Measurements from ENCODE around the gene MYO16. TPM values are rescaled to one million over a fixed set of nuclear protein-coding genes. Genes with fewer than 3 reads are reported as not detected.
"Not testable (repeated sequence)": the region's sequence is repeated elsewhere in the genome, so short reads cannot be mapped to it uniquely, and the experiment has no call there.

The MYO16 gene
- total RNA-seq, 4 donors from 2014 or later = 0.53 TPM; not detected in 3

GRCh38 chr13:109091249-109091648, 461.8 kb downstream of the MYO16 start:
- Histone ChIP-seq H3K27me3 (no peaks in the 10 kb centered on the region), H3K9me3 (no peaks in the 10 kb centered on the region), H3K36me3 (no peaks in the 10 kb centered on the region), H3K4me3 (no peak overlapping the region), H3K27ac (no peak overlapping the region), H3K4me1 (no peaks in the 10 kb centered on the region)
- DNase-seq = no peak
- TF ChIP-seq POLR2A (IDR thresholded peaks at IDR 0.05) = no peak
- no peak for TF ChIP-seq CTCF (IDR thresholded peaks at IDR 0.05)

- not testable (repeated sequence) for H3K36me3 ChIP-seq, H3K4me3 ChIP-seq, H3K27me3 ChIP-seq, H3K9me3 ChIP-seq, DNase-seq, H3K27ac ChIP-seq, H3K4me1 ChIP-seq
These were observed 462.8 kb downstream of the MYO16 start for GRCh38 chr13:109092186-109092585.

- no peak for TF ChIP-seq CTCF (IDR thresholded peaks at IDR 0.05)
- no peak for TF ChIP-seq POLR2A (IDR thresholded peaks at IDR 0.05)
- Histone ChIP-seq H3K27ac (no peak overlapping the region), H3K4me3 (no peak overlapping the region), H3K4me1 (no peaks in the 10 kb centered on the region), H3K27me3 (no peaks in the 10 kb centered on the region), H3K36me3 (no peaks in the 10 kb centered on the region), H3K9me3 (no peaks in the 10 kb centered on the region)
- no peak for DNase-seq
These were observed 464.6 kb downstream of the MYO16 start for GRCh38 chr13:109093998-109094397.

- no peaks in the 10 kb centered on the region for H3K9me3 ChIP-seq
- H3K4me3 ChIP-seq = no peak overlapping the region
- no peaks in the 10 kb centered on the region for H3K27me3 ChIP-seq
- no peak for DNase-seq
- TF ChIP-seq POLR2A (IDR thresholded peaks at IDR 0.05) = no peak
- TF ChIP-seq CTCF (IDR thresholded peaks at IDR 0.05) = no peak
- H3K4me1 ChIP-seq = no peaks in the 10 kb centered on the region
- no peak overlapping the region for H3K27ac ChIP-seq
- no peaks in the 10 kb centered on the region for H3K36me3 ChIP-seq
These were observed 465.7 kb downstream of the MYO16 start for GRCh38 chr13:109095126-109095525.

GRCh38 chr13:109096101-109096500, 466.7 kb downstream of the MYO16 start:
- Histone ChIP-seq H3K4me1 (no peaks in the 10 kb centered on the region), H3K27ac (no peak overlapping the region), H3K4me3 (no peak overlapping the region), H3K9me3 (no peaks in the 10 kb centered on the region), H3K27me3 (no peaks in the 10 kb centered on the region), H3K36me3 (no peaks in the 10 kb centered on the region)
- DNase-seq = no peak
- TF ChIP-seq CTCF (IDR thresholded peaks at IDR 0.05) = no peak
- no peak for TF ChIP-seq POLR2A (IDR thresholded peaks at IDR 0.05)

- Histone ChIP-seq H3K27me3 (no peaks in the 10 kb centered on the region), H3K9me3 (no peaks in the 10 kb centered on the region), H3K27ac (no peak overlapping the region), H3K36me3 (no peaks in the 10 kb centered on the region), H3K4me3 (no peak overlapping the region), H3K4me1 (no peaks in the 10 kb centered on the region)
- no peak for DNase-seq
- TF ChIP-seq CTCF (IDR thresholded peaks at IDR 0.05) (no peak), POLR2A (IDR thresholded peaks at IDR 0.05) (no peak)
These were observed 471.4 kb downstream of the MYO16 start for GRCh38 chr13:109100705-109101304.
